ENCODE measurements around the gene CLK3. TPM values are rescaled to one million over a fixed set of nuclear protein-coding genes. Genes with fewer than 3 reads are reported as not detected.

CLK3 gene
- total RNA-seq, 1 donor from 2014 or later = 53.2 TPM

- Mint-ChIP-seq H3K27me3 (ENCODE audit: unreplicated experiment) (no peaks in the 10 kb centered on the region), H3K36me3 (ENCODE audit: unreplicated experiment) (peaks cover 6% of the 10 kb centered on the region), H3K9me3 (ENCODE audit: unreplicated experiment) (no peaks in the 10 kb centered on the region), H3K4me3 (ENCODE audit: unreplicated experiment) (no peak overlapping the region), H3K4me1 (ENCODE audit: unreplicated experiment) (peaks cover 9% of the 10 kb centered on the region), H3K27ac (ENCODE audit: unreplicated experiment) (no peak overlapping the region)
- no peak for DNase-seq (ENCODE audit: extremely low spot score, unreplicated experiment)
- no peak for TF ChIP-seq CTCF (IDR thresholded peaks at IDR 0.05)
Observed at GRCh38 chr15:74648051-74648842, 32.6 kb downstream of the CLK3 start.

DNA sequence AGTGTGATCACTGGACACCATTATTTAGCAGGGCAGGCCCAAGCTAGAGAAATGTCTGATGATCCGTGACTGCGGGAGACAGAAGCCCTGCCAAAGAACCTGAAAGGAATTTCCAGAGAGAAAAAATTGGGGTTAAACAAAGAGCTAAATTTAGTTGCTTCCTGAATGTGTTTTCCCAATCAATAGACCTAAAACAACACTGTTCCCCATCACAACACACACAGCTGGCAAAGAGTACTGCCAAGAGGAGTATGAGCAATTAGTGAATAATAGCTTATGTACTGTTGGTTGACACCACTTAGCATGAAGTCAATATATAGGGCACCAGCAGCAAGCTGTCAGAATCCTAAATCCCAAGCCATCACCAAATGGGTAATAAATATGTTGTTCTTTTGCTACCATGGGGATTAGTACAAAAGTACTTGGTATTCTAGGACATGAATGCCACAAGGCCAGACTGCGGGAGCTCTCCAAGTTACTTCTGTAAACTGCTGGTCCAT, 35.7 kb downstream of the CLK3 start:
- no peak overlapping the region for H3K4me3 Mint-ChIP-seq (ENCODE audit: unreplicated experiment)
- no peak for DNase-seq (ENCODE audit: extremely low spot score, unreplicated experiment)
- TF ChIP-seq CTCF (IDR thresholded peaks at IDR 0.05) = no peak
- no peaks in the 10 kb centered on the region for H3K9me3 Mint-ChIP-seq (ENCODE audit: unreplicated experiment)
- H3K4me1 Mint-ChIP-seq (ENCODE audit: unreplicated experiment) = peaks cover 18% of the 10 kb centered on the region
- H3K27ac Mint-ChIP-seq (ENCODE audit: unreplicated experiment) = no peak overlapping the region
- H3K36me3 Mint-ChIP-seq (ENCODE audit: unreplicated experiment) = peaks cover 13% of the 10 kb centered on the region
- H3K27me3 Mint-ChIP-seq (ENCODE audit: unreplicated experiment) = no peaks in the 10 kb centered on the region

GRCh38 chr15:74653426-74654102, 37.9 kb downstream of the CLK3 start:
- Mint-ChIP-seq H3K4me3 (ENCODE audit: unreplicated experiment) (no peak overlapping the region), H3K9me3 (ENCODE audit: unreplicated experiment) (no peaks in the 10 kb centered on the region), H3K36me3 (ENCODE audit: unreplicated experiment) (peaks cover 13% of the 10 kb centered on the region), H3K27me3 (ENCODE audit: unreplicated experiment) (no peaks in the 10 kb centered on the region), H3K4me1 (ENCODE audit: unreplicated experiment) (peaks cover 24% of the 10 kb centered on the region), H3K27ac (ENCODE audit: unreplicated experiment) (peak overlapping the region; percentile 94)
- TF ChIP-seq CTCF (IDR thresholded peaks at IDR 0.05) = no peak
- DNase-seq (ENCODE audit: extremely low spot score, unreplicated experiment) = no peak

DNA sequence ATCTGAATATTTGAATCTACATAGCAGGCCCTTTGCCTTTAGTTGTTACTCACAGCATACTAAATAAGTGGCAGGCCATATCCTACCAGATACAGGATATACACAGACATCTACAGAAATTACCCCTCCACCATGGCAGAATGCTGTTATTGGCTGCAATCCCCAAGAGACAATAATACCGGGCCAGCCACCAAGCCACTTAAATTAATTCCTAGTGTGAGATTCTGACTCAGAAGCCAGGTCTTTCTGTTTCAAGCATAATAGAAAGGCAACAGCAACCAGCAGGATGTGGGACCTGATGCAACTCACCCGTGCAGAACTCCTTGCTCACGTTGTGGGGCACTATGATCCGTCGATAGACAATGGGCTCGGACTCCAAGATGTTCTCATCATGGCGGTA, 39.8 kb downstream of the CLK3 start:
- H3K27me3 Mint-ChIP-seq (ENCODE audit: unreplicated experiment) = no peaks in the 10 kb centered on the region
- DNase-seq (ENCODE audit: extremely low spot score, unreplicated experiment) = no peak

More for the DNA sequence above, 39.8 kb downstream of the CLK3 start:
- Mint-ChIP-seq H3K4me1 (ENCODE audit: unreplicated experiment) (peaks cover 24% of the 10 kb centered on the region), H3K36me3 (ENCODE audit: unreplicated experiment) (peaks cover 10% of the 10 kb centered on the region), H3K4me3 (ENCODE audit: unreplicated experiment) (no peak overlapping the region), H3K9me3 (ENCODE audit: unreplicated experiment) (no peaks in the 10 kb centered on the region), H3K27ac (ENCODE audit: unreplicated experiment) (no peak overlapping the region)
- no peak for TF ChIP-seq CTCF (IDR thresholded peaks at IDR 0.05)
